Left renal pelvis (tissue), 4 donors: Measurements from ENCODE around the gene MSN. TPM values are rescaled to one million over a fixed set of nuclear protein-coding genes. Genes with fewer than 3 reads are reported as not detected.

Source experiments
- DNase-seq, 4 donors: peaks; one replicate each; pipeline ENCODE4 v3.0.0-alpha.2; 2013; ENCODE audit warnings: low read depth in 4 of 4, low spot score in 3 of 4
- polyA plus RNA-seq, 4 donors: library from polyadenylated mRNA; unstranded; fragments of 120-200 nt; gene quantifications; one replicate each; pipeline ENCODE4 v1.2.1, GENCODE V29; 2013; ENCODE audit not compliant: insufficient read length in 4 of 4

MSN gene
- polyA plus RNA-seq, 4 donors: 220 to 251 (median 233) TPM

GRCh38 chrX:65671966-65672365 is 4.5 kb downstream of the MSN start:
- no peak for DNase-seq

GRCh38 chrX:65673857-65674203 is 6.4 kb downstream of the MSN start:
- no peak for DNase-seq

GRCh38 chrX:65674204-65674893 is 6.9 kb downstream of the MSN start:
- DNase-seq: no peak

DNA sequence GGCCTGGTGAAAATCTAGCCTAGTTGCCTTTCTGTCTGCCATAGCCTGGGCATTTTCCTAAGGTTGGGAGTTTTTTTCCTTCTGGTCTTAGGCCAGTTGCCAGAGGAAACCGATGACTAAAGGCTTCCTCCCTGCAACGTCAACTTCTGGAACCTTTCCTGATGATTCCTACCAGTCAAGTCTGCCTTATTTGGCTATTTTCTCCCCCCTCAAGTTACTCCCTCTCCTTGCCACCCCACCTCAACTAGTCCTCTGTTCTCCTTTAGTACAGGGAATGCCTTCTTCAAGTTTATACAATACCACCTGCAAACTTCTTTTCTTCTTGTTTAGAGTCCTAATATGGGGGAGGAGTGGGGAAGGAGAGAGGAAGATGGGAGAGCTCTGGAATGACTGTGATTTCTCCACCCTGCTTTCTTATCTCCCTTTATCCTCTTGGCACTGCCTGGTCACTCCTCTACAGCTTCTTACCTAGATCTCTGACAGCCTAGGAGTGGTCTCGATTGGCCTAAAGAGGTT is 10.6 kb downstream of the MSN start:
- DNase-seq: no peak

GRCh38 chrX:65679071-65679540 is 11.7 kb downstream of the MSN start:
- no peak for DNase-seq

GRCh38 chrX:65681810-65682209 is 14.4 kb downstream of the MSN start:
- DNase-seq: no peak

DNA sequence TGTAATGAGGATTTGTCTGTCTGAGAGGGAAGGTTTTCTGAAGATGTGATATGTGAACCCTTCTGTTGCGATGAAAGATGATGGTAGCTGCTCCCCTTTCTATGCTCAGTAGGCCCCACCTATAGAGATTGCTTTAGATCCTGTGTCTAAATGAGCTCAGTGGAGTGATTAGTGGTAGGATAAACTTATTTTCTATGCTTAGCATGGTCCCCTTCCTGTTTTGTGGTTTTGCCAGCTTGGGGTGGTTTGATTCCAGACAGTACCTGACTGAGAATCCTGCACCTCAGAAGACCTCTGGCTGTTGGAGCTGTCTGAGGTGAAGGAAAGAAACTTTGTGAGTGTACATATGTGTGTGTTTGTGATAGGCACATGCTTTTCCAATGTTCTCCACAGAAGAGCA is 17.7 kb downstream of the MSN start:
- DNase-seq: no peak

DNA sequence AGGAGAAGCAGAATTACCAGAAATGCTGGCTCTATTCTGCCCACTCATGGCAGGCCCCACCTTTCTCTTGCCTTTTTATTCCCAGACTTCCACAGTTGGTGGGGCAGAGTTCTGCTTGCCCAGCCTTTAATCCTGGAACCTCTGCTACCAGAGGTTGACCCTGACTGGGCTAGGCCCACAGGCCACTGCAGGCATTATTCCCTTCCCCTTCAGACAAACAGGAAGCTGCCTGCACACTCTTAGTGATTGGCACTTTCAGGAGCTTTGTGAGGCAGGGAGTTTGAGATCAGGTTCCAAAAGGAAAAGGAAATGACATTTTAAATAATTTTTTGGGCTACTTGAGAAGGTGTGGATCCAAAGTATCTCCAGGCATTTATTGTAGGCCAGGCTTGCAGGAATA is 18.8 kb downstream of the MSN start:
- DNase-seq: no peak

DNA sequence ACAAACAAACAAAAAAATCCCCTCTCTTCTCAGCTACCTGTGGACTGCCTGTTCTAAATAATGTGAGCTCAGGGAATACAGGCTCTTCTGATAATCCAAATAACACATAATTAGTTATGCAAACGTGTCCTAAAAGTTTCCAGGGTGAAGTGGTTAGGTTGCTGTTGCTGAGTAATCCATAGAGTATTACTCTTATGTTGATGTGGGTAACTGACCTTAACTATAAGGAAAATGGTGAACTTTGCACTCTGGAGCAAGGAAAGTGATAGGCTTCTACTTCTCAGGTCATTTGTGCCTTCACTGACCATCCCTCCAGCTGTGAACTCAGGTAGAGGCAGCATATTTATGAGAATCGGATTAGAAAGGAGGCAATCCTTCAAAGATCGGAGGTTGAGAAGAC is 19.9 kb downstream of the MSN start:
- no peak for DNase-seq

DNA sequence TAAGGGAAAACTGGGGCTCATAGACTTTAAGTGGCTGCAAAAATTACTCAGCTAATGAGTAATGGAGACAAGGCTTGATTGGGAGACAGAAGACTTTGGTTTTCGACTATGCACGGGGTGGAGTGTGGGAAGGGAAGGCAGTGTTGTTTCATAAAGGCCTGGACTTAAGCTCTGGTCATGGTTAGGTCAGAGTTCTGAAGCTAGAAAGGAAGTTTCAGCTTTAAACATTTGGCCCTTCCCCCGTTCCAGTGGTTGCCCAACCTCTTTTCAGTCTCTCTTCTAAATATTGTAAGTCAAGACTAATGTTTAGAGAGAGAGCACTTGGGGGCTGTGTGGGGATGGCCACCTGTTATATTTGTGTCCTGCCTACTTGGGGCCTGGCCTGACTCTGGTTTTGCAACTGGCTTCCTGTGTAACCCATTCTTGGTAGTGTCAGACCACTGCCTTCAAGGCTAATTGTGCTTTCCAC is 21.0 kb downstream of the MSN start:
- DNase-seq: no peak

DNA sequence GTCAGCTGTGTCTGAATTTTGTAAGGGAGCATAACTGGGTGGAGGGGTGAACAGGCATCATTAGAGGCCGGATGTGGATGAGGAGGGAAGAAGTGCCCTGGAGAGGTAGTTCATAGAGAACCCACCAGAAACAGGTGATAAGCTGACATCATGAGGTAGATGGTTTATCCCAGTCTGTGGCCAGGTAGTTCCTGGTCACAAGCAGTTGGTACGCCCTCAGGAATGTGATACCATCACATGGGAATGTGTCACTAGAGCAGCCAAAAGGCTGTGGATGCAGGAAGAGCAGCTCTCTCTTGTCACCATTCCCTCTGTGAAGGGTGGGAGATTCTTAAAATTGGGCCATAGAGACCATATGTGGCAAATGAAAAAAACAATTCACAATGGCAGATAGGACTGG is 21.9 kb downstream of the MSN start:
- DNase-seq: no peak

- no peak for DNase-seq
Observed at GRCh38 chrX:65690057-65690855, 22.8 kb downstream of the MSN start.

GRCh38 chrX:65695849-65696449 is 28.5 kb downstream of the MSN start:
- DNase-seq: no peak

GRCh38 chrX:65696613-65697012 is 29.2 kb downstream of the MSN start:
- DNase-seq: no peak

DNA sequence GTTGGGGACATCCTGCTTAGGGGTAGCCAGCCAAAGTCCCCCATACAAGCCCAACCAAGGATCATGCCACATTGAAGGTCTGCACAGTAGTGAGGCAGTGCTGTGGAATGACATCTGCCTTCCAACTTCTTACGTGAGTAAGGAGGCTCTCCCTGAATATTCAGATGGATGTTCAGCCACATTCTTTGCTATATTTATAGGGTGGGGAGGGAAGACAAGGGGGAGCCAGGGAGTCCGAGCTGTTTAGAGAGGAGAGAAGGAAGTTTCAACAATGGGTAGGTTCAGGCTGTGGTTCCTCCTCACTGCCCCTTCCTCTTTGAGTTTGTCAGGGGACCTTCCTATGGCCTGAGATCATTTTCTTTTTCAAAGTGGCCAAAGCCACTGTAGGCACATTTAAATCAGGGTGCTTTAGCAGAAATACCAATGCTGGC is 29.8 kb downstream of the MSN start:
- no peak for DNase-seq

GRCh38 chrX:65697915-65698796 is 30.7 kb downstream of the MSN start:
- no peak for DNase-seq

DNA sequence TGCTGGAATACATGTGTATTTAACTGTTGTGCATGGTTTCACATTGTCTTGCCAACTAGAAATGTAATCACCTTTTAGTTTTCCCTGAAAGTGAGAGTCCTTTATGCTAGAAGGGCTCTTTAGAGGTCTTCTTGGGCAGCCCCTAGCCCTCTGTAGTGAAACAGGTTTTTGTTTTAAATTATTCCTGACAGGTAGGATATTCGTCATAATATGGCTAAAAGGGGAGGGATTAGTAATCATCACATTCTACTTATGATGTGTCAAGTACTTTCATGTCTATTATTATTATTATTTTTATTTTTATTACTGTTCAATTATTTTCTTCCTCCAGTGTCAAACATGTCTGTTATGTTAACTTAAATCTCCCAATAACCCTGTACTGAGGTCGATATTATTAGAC is 35.5 kb downstream of the MSN start:
- DNase-seq: no peak

DNA sequence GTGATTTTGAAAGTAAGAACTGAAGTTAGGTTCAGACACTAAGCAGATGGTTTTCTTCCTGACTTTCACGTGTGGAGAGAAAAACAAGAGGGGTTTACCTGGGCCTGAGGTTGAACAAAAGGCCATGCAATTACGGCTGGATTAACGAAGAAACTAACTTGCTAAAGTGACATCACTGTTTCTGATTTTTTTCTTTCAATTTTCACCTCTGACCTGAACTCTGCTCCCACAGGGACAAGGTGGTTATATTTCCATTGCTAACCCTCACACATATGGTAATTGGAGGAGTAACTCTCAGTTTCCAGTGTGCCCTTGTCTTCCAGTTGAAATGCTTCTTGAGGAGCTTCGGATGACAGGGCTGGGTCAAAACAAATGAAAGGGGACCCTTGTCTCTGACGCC is 38.0 kb downstream of the MSN start:
- DNase-seq: no peak

DNA sequence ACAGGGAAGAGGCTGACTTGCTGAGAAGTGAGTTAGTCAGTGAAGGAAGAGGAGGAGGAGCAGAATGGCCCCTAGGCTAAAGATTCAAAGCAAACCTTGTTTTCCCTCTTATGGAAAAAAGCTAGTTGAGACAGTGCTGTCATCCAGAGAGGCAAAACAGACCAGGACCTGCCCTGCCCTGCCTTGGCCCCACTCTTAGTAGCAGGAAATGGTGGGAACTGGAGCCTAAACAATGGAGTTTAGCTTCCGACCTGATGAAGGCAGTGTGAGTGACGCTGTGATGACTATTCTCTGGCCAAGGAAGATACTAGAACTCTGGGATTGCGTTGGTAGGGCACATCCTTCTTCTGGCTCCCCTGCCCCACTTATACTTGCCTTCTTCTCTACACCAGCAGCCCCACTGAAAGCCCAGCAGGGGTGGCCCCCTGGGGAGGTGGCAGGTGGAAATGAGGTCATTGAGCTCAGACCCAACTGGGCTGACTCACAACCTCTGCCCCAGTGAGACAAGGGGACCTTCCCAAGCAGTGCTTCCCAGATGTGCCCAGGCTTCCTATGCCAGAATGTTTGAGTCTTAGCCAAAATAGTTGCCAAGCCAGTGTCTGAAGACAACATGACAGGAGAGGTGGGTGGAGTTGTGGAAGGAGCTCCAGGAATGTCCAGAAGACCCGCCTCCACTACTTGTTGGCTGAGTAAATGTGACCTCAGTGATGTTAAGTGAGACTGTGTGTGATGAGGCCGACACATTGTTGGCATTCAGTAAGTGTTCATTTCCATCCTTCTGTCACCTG is 38.8 kb downstream of the MSN start:
- no peak for DNase-seq

GRCh38 chrX:65707151-65707550 is 39.7 kb downstream of the MSN start:
- DNase-seq: no peak
